ENCODE data around the gene WNT3A. TPM values are rescaled to one million over a fixed set of nuclear protein-coding genes. Genes with fewer than 3 reads are reported as not detected.

Gene WNT3A
- polyA plus RNA-seq, 3 donors, result 0.08 to 0.17 (median 0.14) TPM

DNA sequence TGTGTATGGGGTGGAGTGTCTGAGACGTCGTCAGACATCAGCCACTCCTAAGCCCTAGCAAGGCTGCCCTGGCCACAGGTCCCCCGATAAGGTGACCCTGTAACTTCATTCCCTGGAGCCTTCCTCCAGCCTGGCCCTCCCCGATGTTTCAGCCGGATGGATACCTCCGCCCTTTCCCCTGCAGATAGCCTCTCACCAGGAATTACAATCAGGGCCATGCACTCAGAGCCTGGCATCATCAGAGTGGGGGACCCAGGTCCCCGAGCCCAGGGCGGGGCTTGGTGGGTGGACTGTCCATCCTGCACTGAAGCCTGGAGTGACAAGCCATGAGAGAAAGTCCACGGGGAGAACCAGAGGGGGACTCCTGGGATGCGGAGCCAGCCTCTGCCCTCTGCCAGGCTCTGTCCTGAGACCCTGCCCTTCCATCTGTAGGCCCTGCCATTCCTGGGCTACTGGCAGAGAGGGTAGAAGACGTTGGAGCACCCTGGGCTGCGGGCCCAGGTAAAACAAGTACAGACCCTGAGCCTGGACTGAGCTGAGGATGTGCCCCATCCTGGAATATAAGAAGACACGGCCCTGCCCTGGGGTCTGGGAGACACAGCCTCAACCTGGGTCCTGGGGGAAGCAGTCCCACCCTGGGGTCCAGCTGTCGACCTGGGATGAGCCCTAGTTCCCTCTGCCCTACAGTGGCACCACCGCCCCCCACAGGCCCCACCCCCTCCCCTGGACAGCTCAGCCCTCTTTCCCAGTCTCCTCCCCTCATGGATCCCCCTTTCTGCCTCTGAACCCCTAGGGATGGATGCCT, 58.9 kb downstream of the WNT3A start:
- DNase-seq (ENCODE audit: low read depth in 3 of 3, low spot score in 2 of 3), result no peak

GRCh38 chr1:228066416-228066815, 59.6 kb downstream of the WNT3A start:
- no peak for DNase-seq (ENCODE audit: low read depth in 3 of 3, low spot score in 2 of 3)

DNA sequence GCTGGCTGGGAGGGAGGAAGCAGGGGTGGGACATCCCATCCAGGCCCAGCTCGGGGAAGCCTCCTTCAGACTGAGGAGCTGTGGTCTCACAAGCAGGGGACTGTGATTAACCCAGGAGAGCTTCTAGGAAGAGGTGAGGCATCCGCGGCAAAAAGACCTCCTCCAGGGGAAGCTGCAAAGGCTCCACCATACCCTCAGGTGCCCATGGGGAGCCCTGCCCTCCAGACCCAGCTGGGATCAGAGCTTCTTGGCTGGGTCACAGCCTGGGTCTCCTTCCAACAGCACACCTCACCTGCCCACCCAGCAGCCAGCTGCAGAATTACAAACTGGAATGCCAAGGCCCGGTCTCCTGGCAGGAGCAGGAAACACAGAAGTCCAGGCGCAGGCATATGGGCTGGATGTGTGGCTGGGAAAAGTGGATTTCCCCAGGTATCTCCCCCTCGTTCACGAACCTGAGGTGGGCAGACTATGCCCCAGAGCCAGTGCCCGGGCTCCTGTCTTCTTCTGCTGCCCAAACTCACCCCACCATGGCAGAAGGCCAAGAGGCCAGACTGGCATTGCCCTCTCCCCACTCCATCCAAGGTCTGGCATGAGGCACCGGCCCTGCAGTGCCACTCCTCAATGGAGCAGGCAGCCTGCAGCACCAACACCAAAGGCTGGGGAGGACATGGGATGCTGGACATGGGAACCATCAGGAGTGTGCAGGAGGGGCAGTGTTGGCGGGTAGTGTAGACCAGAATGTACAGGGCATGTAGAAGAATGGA, 60.3 kb downstream of the WNT3A start:
- no peak for DNase-seq (ENCODE audit: low read depth in 3 of 3, low spot score in 2 of 3)

- DNase-seq (ENCODE audit: low read depth in 3 of 3, low spot score in 2 of 3), result no peak
Observed at GRCh38 chr1:228068359-228068758, 61.6 kb downstream of the WNT3A start.

DNA sequence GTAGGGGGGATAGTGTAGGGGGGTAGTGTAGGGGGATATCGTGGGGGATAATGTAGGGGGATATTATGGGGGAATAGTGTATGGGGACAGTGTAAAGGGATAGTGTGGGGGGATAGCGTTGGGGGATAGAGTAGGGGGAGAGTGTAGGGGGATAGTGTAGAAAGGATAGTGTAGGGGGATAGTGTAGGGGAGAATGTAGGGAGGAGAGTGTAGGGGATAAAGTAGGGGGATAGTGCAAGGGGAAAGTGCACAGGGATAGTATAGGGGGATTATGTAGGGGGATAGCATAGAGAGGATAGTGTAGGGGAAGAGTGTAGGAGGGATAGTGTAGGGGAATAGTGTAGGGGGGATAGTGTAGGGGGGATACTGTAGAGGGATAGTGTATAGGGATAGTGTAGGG, 63.4 kb downstream of the WNT3A start:
- DNase-seq (ENCODE audit: low read depth in 3 of 3, low spot score in 2 of 3), result no peak

DNA sequence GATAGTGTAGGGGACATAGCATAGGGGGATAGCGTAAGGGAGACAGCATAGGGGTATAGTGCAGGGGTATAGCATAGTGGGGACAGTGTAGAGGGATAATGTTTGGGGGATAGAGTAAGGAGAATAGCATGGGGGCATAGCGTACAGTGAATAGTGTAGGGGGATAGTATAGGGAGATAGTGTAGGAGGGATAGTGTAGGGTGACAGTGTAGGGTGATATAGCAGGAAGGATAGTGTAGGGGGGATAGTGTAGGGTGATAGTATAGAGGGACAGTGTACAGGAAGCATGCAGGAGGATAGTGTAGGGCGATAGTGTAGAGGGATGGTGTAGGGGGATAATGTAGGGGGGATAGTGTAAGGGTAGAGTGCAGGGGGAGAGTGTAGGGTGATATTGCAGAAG, 64.1 kb downstream of the WNT3A start:
- DNase-seq (ENCODE audit: low read depth in 3 of 3, low spot score in 2 of 3), result no peak

DNA sequence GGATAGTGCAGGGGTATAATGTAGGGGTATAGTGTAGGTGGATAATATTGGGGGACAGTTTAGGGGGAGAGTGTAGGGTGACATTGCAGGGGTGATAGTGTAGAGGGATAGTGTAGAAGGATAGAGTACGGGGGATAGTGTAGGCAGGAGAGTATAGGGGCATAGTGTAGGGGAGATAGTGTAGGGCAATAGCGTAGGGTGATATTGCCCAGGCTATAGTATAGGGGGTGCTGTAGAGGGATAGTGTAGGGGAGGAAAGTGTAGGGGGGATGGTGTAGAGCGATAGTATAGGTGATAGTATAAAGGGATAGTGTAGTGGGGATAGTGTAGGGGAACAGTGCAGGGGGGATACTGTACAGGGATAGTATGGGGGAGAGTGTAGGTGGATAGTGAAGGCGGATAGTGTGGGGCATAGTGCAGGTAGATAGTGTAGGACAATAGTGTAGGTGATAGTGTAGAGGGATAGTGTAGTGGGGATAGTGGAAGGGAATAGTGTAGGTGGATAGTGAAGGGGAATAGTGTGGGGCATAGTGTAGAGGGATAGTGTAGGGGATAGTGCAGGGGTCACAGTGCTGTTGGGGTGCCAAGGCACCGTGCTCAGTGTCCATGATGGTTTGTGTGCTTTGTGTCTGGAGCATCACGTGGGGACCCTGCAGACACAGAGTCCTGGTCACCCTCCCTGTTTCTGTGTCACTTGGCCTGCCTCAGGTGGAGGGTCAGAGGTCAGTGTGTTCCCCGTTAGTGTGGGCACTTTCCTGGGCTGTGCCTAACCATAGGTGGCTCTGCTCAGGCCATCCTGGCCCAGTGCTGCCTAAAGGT, 65.2 kb downstream of the WNT3A start:
- no peak for DNase-seq (ENCODE audit: low read depth in 3 of 3, low spot score in 2 of 3)

- DNase-seq (ENCODE audit: low read depth in 3 of 3, low spot score in 2 of 3), result no peak
Observed at GRCh38 chr1:228072658-228073043, 65.9 kb downstream of the WNT3A start.

- DNase-seq (ENCODE audit: low read depth in 3 of 3, low spot score in 2 of 3), result no peak
Observed at GRCh38 chr1:228073061-228073856, 66.5 kb downstream of the WNT3A start.

GRCh38 chr1:228073857-228074545, 67.2 kb downstream of the WNT3A start:
- DNase-seq (ENCODE audit: low read depth in 3 of 3, low spot score in 2 of 3), result no peak

DNA sequence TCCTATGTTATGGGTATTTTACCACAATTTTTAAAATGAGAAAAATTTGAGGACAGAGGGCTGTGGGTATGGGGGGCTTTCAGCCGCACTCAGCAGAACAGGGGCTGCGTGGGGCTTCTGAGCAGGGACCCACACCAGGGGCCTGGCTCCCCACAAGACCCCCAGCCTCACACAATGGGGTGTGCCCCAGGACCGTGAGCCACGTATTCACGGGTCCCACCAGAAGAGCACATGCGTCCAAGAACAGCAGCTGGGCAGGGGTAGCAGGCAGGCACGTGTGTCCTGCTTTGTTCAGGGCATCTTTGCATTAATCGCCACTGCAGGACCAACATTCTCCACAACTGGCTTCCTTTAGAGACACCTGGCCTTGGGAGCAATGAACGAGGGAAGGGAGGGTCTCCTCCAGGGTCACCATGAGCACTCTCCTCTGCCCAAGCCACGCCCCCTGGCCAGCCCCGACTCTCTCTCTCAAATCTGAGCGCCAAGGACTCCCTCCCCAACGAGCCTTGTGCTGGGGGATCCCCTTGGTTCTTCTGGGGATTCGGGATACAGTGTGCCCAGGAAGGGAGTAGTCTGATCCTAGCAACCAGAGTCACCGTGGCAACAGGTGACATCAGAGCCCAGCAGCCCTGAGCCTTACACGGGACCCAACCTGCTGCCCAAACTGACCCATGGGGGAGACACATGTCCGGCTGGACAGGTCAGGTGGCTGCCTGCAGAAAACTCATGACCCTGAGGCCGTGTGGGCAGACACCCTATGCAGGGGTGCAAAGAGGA, 68.3 kb downstream of the WNT3A start:
- no peak for DNase-seq (ENCODE audit: low read depth in 3 of 3, low spot score in 2 of 3)

DNA sequence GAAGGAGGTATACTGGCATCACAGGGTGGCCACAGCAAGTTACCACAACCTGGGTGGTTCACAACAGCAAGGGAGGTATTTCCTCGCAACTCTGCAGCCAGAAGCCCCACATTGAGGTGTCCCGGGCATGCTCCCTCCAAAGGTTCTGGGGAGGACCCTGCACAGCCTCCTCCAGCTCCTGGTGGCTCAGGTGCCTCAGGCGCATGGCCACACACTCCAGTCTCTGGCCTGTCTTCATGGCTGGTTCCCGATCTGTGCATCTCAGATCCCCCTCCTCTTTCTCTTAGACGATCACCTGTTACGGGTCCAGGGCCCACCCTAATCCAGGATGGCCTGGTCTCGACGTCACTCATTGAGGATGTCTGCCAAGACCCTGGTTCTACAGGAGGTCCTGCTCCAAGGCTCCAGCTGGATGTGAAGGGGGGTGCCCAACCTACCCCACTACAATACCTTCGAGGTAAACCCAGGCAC, 69.0 kb downstream of the WNT3A start:
- no peak for DNase-seq (ENCODE audit: low read depth in 3 of 3, low spot score in 2 of 3)

GRCh38 chr1:228076796-228077430, 70.1 kb downstream of the WNT3A start:
- no peak for DNase-seq (ENCODE audit: low read depth in 3 of 3, low spot score in 2 of 3)

DNA sequence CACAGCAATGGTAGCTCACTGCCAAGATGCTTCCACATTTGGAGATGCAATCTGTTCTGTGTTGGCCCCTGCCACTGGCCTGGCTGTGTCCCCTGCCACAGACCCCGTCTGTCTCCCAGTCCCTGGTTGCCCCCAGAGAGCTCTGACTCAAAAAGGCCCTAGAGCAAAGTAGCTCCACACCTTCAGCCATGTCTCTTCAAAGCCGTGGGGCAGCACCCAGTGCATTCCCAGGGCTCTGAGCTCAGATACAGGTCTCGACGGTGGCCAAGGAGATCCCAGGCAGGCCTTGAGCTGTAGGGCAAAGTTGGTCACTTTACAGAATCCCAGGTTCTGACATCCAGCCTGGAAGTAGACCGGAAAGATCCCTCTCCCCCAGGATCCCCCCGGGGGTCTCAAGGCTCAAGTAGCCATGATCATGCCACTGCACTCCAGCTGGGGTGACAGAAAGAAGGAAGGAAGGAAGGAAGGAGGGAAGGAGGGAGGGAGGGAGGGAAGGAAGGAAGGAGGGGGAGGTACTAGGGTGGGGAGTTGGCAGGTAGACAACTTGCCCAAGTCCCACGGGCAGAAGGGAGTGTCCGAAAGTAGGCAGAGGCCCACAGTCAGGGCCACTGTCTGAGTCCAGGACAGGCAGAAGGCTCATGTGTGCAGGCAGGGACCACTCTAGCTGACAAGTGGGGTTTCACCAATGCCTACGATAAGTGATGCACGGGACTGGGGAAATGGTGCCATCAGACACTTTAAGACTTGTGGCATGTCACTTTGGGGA, 71.0 kb downstream of the WNT3A start:
- no peak for DNase-seq (ENCODE audit: low read depth in 3 of 3, low spot score in 2 of 3)

- DNase-seq (ENCODE audit: low read depth in 3 of 3, low spot score in 2 of 3), result no peak
Observed at GRCh38 chr1:228079013-228079412, 72.2 kb downstream of the WNT3A start.

DNA sequence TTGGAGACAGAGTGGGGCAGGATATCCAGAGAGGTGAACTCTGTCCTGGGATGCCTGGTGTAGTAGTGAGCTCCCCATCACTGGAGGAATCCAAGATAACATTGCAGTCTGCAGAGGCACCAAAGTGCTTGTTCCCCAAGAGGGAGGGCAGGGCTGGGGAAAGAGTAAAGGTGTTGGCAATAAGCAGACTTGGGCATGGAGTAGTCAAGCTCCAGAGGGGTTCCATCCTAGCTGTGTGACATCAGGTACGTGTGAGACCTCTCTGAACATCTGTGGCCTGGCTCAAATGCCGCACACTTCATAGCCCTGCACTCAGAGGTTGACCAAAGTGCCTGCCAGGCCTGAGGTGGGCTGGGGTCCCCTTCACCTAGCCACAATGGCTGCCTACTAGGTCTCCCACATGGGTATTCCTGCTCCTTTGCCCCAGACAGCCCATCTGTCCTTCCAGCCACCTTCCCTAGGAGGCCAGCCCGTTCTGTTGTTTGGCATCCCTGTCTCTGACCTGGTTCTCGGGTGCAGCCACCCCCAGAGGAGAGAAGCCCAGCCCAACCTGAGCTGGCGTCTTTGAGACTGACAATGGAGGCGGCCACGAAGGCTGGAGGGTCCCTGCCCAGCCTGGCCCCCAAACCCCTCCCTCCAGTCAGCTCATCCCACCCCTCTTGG, 72.9 kb downstream of the WNT3A start:
- DNase-seq (ENCODE audit: low read depth in 3 of 3, low spot score in 2 of 3), result no peak

DNA sequence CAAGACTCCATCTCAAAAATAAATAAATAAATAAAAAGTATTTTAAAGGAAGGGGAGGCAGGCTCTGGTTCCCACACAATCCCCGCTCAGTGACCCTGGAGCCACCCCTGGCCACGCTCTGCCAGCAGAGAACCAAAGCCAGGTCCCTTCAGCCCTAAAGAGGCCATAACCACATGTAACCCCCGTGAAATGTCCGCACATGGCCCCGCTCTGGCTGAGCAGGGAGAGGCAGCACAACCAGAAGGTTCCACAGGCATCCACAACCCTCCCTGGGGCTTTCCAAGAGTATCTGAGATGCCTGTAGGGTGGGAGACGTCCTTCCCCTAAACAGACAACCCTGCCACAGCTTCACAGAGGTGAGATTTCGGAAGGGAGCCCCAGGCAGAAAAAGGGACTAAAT, 74.3 kb downstream of the WNT3A start:
- DNase-seq (ENCODE audit: low read depth in 3 of 3, low spot score in 2 of 3), result no peak
